K562 (cell line): ENCODE results near the gene EPB41L1. TPM values are rescaled to one million over a fixed set of nuclear protein-coding genes. Genes with fewer than 3 reads are reported as not detected.

Source experiments
- ATAC-seq: fragments of 200-7000 bp; cut with Tn5 transposase; 3 replicates; pipeline ENCODE4 v1.9.1; 2020; ENCODE audit warnings: moderate library complexity
- BruUV-seq: library from RNA; stranded (reverse); fragments of 400-500 nt; replicated peaks from 2 replicates; lab custom pipeline; 2021; lab: Mats Ljungman, UMichigan
- CTCF ChIA-PET: fragments of 300-600 bp; formaldehyde crosslinking; extraction: SDS; loops from one replicate; lab custom pipeline; 2021; ENCODE audit warnings: low intra/inter-chr PET ratio; lab: Yijun Ruan, JAX
- POLR2A ChIA-PET: fragments of 300-600, 350-650 bp; sonication (Branson Sonifier 250); formaldehyde crosslinking; extraction: SDS; loops from one replicate; lab custom pipeline; 2021; ENCODE audit warnings: antibody characterized with exemption, inconsistent platforms; lab: Yijun Ruan, JAX
- DNase-seq, 4 experiments: peaks; one replicate each; pipeline versions ENCODE4 v3.0.0 to v3.0.0-alpha.2; 2011 to 2018; ENCODE audit warnings: low spot score in 3 of 4, mixed read lengths in 3 of 4; ENCODE audit errors: extremely low read depth in 1 of 4
- FAIRE-seq: peaks from 2 replicates; lab custom pipeline; 2011; peaks lifted over from hg19 to GRCh38; lab: Jason Lieb, UNC
- H2AFZ ChIP-seq: 2 replicates; pipeline ENCODE4 v1.6.0; 2011; ENCODE audit warnings: low read depth, low read length, control low read depth, inconsistent platforms
- H3K27ac ChIP-seq: fragments of 200-600 bp; 3 replicates; pipeline ENCODE4 v1.8.0; 2011; ENCODE audit warnings: low read depth, mild to moderate bottlenecking, control low read depth, inconsistent platforms, low read length, moderate library complexity, mixed read lengths; ENCODE audit errors: extremely low read depth
- H3K27me3 ChIP-seq, 2 experiments: fragments of 300-600 bp in 1 of 2; 2 replicates in 1 of 2; 3 replicates in 1 of 2; pipeline versions ENCODE4 v1.6.0 to v1.8.0; 2011; ENCODE audit warnings: inconsistent platforms in 2 of 2, low read length in 2 of 2, mild to moderate bottlenecking in 1 of 2, mixed read lengths in 1 of 2, moderate library complexity in 1 of 2; ENCODE audit not compliant: control insufficient read depth in 2 of 2, insufficient read depth in 2 of 2
- H3K36me3 ChIP-seq: fragments of 300-600 bp; 3 replicates; pipeline ENCODE4 v1.8.0; 2011; ENCODE audit warnings: mild to moderate bottlenecking, low read length, inconsistent platforms; ENCODE audit not compliant: control insufficient read depth, insufficient read depth
- H3K4me1 ChIP-seq, 2 experiments: fragments of 200-600 bp in 1 of 2; replicated peaks in 1 of 2; 2 replicates in 1 of 2; 3 replicates in 1 of 2; pipeline versions ENCODE4 v1.5.1 to v1.8.0; 2011; ENCODE audit warnings: inconsistent platforms in 2 of 2, low read length in 2 of 2, mild to moderate bottlenecking in 1 of 2, mixed read lengths in 1 of 2, moderate library complexity in 1 of 2; ENCODE audit not compliant: control insufficient read depth in 2 of 2, insufficient read depth in 2 of 2
- H3K4me2 ChIP-seq: 2 replicates; pipeline ENCODE4 v1.6.1; 2011; ENCODE audit warnings: low read length, control low read depth, inconsistent platforms, mixed read lengths; ENCODE audit not compliant: insufficient read depth
- H3K4me3 ChIP-seq: fragments of 200-600 bp; sonication (generic), shearing (Covaris generic); 2 replicates; pipeline ENCODE4 v1.5.1; 2016; ENCODE audit warnings: control low read depth, inconsistent platforms
- H3K79me2 ChIP-seq: fragments of 200-600 bp; 3 replicates; pipeline ENCODE4 v1.8.0; 2011; ENCODE audit warnings: low read length, inconsistent platforms; ENCODE audit not compliant: control insufficient read depth, insufficient read depth
- H3K9ac ChIP-seq, 2 experiments: 2 replicates each; pipeline versions ENCODE4 v1.6.0 to v1.6.1; 2011; ENCODE audit warnings: low read depth in 2 of 2, low read length in 2 of 2, control low read depth in 1 of 2, inconsistent platforms in 1 of 2, mild to moderate bottlenecking in 1 of 2, mixed read lengths in 1 of 2; ENCODE audit not compliant: insufficient read depth in 1 of 2
- H3K9me1 ChIP-seq: one replicate; pipeline ENCODE4 v1.6.0; 2011; ENCODE audit warnings: inconsistent platforms, mild to moderate bottlenecking, low read length, moderate library complexity; ENCODE audit not compliant: control insufficient read depth, insufficient read depth
- H3K9me3 ChIP-seq: replicated peaks from 2 replicates; pipeline ENCODE4 v1.5.1; 2011; ENCODE audit warnings: low read depth, low read length, inconsistent platforms; ENCODE audit not compliant: control insufficient read depth, insufficient read depth
- H4K20me1 ChIP-seq: replicated peaks from 2 replicates; pipeline ENCODE4 v1.6.1; 2011; ENCODE audit warnings: low read length, inconsistent platforms, mixed read lengths; ENCODE audit not compliant: control insufficient read depth, insufficient read depth
- BHLHE40 ChIP-seq: IDR thresholded peaks from 2 replicates; pipeline ENCODE4 v1.6.1; 2011; ENCODE audit warnings: low read length, improper control_type of control experiment
- BRD4 ChIP-seq: fragments of 200-600 bp; sonication (generic); IDR thresholded peaks from 2 replicates; pipeline ENCODE4 v1.6.1; 2017; ENCODE audit warnings: inconsistent platforms
- FUS ChIP-seq: fragments of 200-400 bp; formaldehyde crosslinking; optimal IDR thresholded peaks from 2 replicates; pipeline ENCODE3; 2017; ENCODE audit warnings: low read depth, low read length
- HDAC8 ChIP-seq: fragments of 450-650 bp; IDR thresholded peaks from 2 replicates; pipeline ENCODE4 v1.6.1; 2016; ENCODE audit warnings: mild to moderate bottlenecking, missing genetic modification characterization, moderate library complexity, missing compliant biosample characterization
- HMG20B ChIP-seq: fragments of 250-450 bp; sonication (Bioruptor Pico); IDR thresholded peaks from 2 replicates; pipeline ENCODE4 v1.5.0; 2021; ENCODE audit warnings: mild to moderate bottlenecking
- HOMEZ ChIP-seq: fragments of 250-450 bp; sonication (Bioruptor Pico); IDR thresholded peaks from 2 replicates; pipeline ENCODE4 v1.4.0; 2020; ENCODE audit warnings: mild to moderate bottlenecking, moderate library complexity
- MEF2A ChIP-seq: IDR thresholded peaks from 2 replicates; pipeline ENCODE4 v1.6.1; 2011; ENCODE audit warnings: low read depth, mild to moderate bottlenecking, low read length, moderate library complexity; ENCODE audit not compliant: control insufficient read depth
- MTA1 ChIP-seq: fragments of 450-650 bp; IDR thresholded peaks from 2 replicates; pipeline ENCODE4 v1.6.1; 2017; ENCODE audit warnings: borderline replicate concordance
- NR2C1 ChIP-seq, 2 experiments: fragments of 450-650 bp; IDR thresholded peaks; 2 replicates each; pipeline ENCODE4 v1.6.1; 2017; ENCODE audit warnings: mild to moderate bottlenecking in 2 of 2, antibody characterized with exemption in 1 of 2, inconsistent platforms in 1 of 2, missing compliant biosample characterization in 1 of 2, missing genetic modification characterization in 1 of 2
- NR2F6 ChIP-seq: fragments of 450-650 bp; formaldehyde crosslinking; IDR thresholded peaks from 2 replicates; pipeline ENCODE4 v1.4.0; 2020; ENCODE audit warnings: mild to moderate bottlenecking
- POLR2B ChIP-seq: fragments of 450-650 bp; IDR thresholded peaks from 2 replicates; pipeline ENCODE4 v1.6.1; 2018; ENCODE audit warnings: low read depth; ENCODE audit not compliant: partially characterized antibody
- POLR2H ChIP-seq: IDR thresholded peaks from 2 replicates; pipeline ENCODE4 v1.6.1; 2016; ENCODE audit warnings: missing genetic modification characterization, low read depth, mild to moderate bottlenecking, control low read depth, missing compliant biosample characterization, moderate library complexity
- RAD21 ChIP-seq, 2 experiments: fragments of 250-450 bp in 1 of 2; fragments of 450-650 bp in 1 of 2; sonication (Bioruptor Pico) in 1 of 2; formaldehyde crosslinking in 1 of 2; IDR thresholded peaks in 1 of 2; conservative IDR thresholded peaks in 1 of 2; 2 replicates each; pipeline versions ENCODE4 v1.4.0 to v1.8.0; 2020 to 2022; ENCODE audit warnings: mild to moderate bottlenecking in 2 of 2, moderate library complexity in 1 of 2
- RB1 ChIP-seq: fragments of 450-650 bp; IDR thresholded peaks from 2 replicates; pipeline ENCODE4 v1.6.1; 2017; ENCODE audit warnings: low read depth, mild to moderate bottlenecking
- RBBP5 ChIP-seq: fragments of 200-600 bp; sonication (generic); IDR thresholded peaks from 2 replicates; pipeline ENCODE4 v1.6.1; 2012; ENCODE audit warnings: borderline replicate concordance, mild to moderate bottlenecking, low read length, control low read depth, inconsistent platforms; ENCODE audit not compliant: insufficient read depth, poor library complexity, severe bottlenecking
- RBM39 ChIP-seq: fragments of 200-400 bp; formaldehyde crosslinking; optimal IDR thresholded peaks from 2 replicates; pipeline ENCODE3; 2018; ENCODE audit warnings: low read depth, low read length
- SMARCA4 ChIP-seq: fragments of 450-650 bp; IDR thresholded peaks from 2 replicates; pipeline ENCODE4 v1.6.1; 2016
- SP2 ChIP-seq: IDR thresholded peaks from 2 replicates; pipeline ENCODE4 v1.6.1; 2011; ENCODE audit warnings: mild to moderate bottlenecking, low read depth, low read length, moderate library complexity; ENCODE audit not compliant: poor library complexity, severe bottlenecking; ENCODE audit errors: extremely low read depth
- TAL1 ChIP-seq: fragments of 450-650 bp; IDR thresholded peaks from 2 replicates; pipeline ENCODE4 v1.6.1; 2016; ENCODE audit warnings: mild to moderate bottlenecking
- ZNF12 ChIP-seq: sonication (generic); formaldehyde crosslinking; IDR thresholded peaks from 2 replicates; pipeline ENCODE4 v1.4.0; 2020; ENCODE audit warnings: mild to moderate bottlenecking, missing genetic modification reagents
- ZNF184 ChIP-seq: sonication (generic); formaldehyde crosslinking; IDR thresholded peaks from 2 replicates; pipeline ENCODE4 v1.5.0; 2020; ENCODE audit warnings: missing genetic modification reagents
- ZNF766 ChIP-seq: fragments of 200-800 bp; sonication (Bioruptor generic); conservative IDR thresholded peaks from 2 replicates; pipeline ENCODE4 v1.6.1; 2016; ENCODE audit warnings: missing genetic modification characterization, missing compliant biosample characterization
- WGBS: fragments of 100-300 bp; shearing (Covaris generic); methylation state at CpG from one replicate; pipeline ENCODE4 v1.1.6; 2016; ENCODE audit warnings: low coverage, mixed read lengths; ENCODE audit not compliant: insufficient coverage; ENCODE audit errors: missing lambda C conversion rate; 5-methylcytosine and 5-hydroxymethylcytosine counted together
- in situ Hi-C: fragments of 300-500 bp; cut with MboI; formaldehyde crosslinking; loops from 4 replicates; pipeline ENCODE4 v1.15.0; 2018; ENCODE audit warnings: inconsistent platforms, mixed read lengths
- intact Hi-C: fragments of 100-400 bp; cut with micrococcal nuclease; formaldehyde crosslinking; loops from 2 replicates; pipeline ENCODE4 v1.14.2; 2022
- polyA plus RNA-seq, 8 experiments: library from polyadenylated mRNA; depleted of rRNA in 4 of 8; stranded (reverse) in 5 of 8; unstranded in 3 of 8; fragments of >200 nt; fragmentation: Nextera tagmentation in 2 of 8; fragmentation: Illumina TruSeq in 1 of 8; extraction: Ambion mirVana in 2 of 8; extraction: Trizol in 1 of 8; gene quantifications; 2 replicates each; pipeline versions ENCODE4 v1.2.1 to v1.2.3, GENCODE V29; 2011 to 2014; ENCODE audit warnings: inconsistent platforms in 1 of 8, missing spikeins in 1 of 8
- total RNA-seq, 7 experiments: library from RNA; depleted of rRNA in 6 of 7; stranded (reverse); fragments of >200 nt in 6 of 7; fragmentation: Illumina TruSeq in 2 of 7; extraction: Trizol in 2 of 7; gene quantifications; 2 replicates each; pipeline versions ENCODE4 v1.2.1 to v1.2.3, GENCODE V29; 2011 to 2021; ENCODE audit warnings: low replicate concordance in 1 of 7

EPB41L1 gene
- total and polyA plus RNA-seq, 9 of the 15 experiments (the other 6 are each of a cell fraction or from before 2014, with no cell fraction given), result 0.11 to 4.3 (median 1.3) TPM

DNA sequence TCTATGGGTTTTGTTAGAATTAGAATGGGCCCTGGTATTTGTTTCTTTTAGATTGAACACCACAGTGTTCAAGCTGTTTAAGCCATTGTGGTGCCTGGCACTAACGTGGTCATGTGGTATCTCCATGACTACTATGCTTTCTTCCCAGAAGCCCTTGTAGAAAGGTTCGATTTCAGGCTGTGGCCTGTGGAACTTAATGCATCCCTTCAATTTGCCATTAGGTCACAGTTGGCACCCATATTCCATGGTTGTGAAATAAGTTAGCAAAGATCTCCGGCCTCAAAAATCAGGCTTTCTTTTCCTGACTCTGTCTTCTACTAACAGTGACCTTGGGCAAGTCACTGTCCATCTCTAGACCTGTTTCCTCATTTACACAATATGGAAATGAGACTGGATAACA, 50.5 kb downstream of the EPB41L1 start (continued):
- TF ChIP-seq SMARCA4 (no peak), MTA1 (no peak), HMG20B (no peak)

- Histone ChIP-seq H3K79me2 (no peaks in the 10 kb centered on the region), H3K9me1 (no peaks in the 10 kb centered on the region), H3K9ac (no peak overlapping the region), H3K4me2 (no peak overlapping the region), H4K20me1 (peaks cover 7% of the 10 kb centered on the region), H3K27ac (no peak overlapping the region), H3K36me3 (no peaks in the 10 kb centered on the region), H3K27me3 (peaks cover 54 to 67% of the 10 kb centered on the region in 2 experiments), H3K4me1 (no peaks in the 10 kb centered on the region), H3K9me3 (no peaks in the 10 kb centered on the region), H3K4me3 (no peak overlapping the region), H2AFZ (no peak overlapping the region)
- 0% methylated on average over 9 of the region's 9 CpGs for WGBS
- intact Hi-C loops, result no loop called here
- ChIA-PET CTCF (interaction anchor here (1.0 kb wide), 1 partner anchor 234 kb away, joined by 4 read pairs; no protein-coding TSS in a partner anchor), POLR2A (interaction anchor here (0.6 to 0.7 kb wide), 3 partner anchors 131 to 275 kb away, joined by 3 to 5 read pairs (median 3); no protein-coding TSS in a partner anchor)
- BruUV-seq, result no TSS peak
- no peak for ATAC-seq
- TF ChIP-seq POLR2B (no peak), BHLHE40 (no peak), NR2F6 (CRISPR knock-in tag) (no peak), RB1 (no peak), SP2 (no peak), NR2C1 (IDR thresholded peaks at IDR 0.05) (no peak), NR2C1 (tag; IDR thresholded peaks at IDR 0.05) (no peak), HOMEZ (CRISPR knock-in tag) (no peak), BRD4 (no peak), MEF2A (no peak), HDAC8 (no peak), RAD21 (CRISPR knock-in tag; conservative IDR thresholded peaks at IDR 0.05 in 1 of 2, IDR thresholded peaks at IDR 0.05 in 1 of 2) (no peak), RBM39 (no peak), ZNF184 (CRISPR knock-in tag) (no peak), ZNF766 (CRISPR knock-in tag) (no peak), FUS (no peak), TAL1 (no peak), POLR2H (tag) (no peak), RBBP5 (no peak), ZNF12 (CRISPR knock-in tag) (no peak)
- no peak for DNase-seq
- in situ Hi-C loops, result loop anchor here (25.0 kb wide), 1 partner anchor 231 kb away; no protein-coding TSS in a partner anchor
- FAIRE-seq, result no peak
These were observed 51.5 kb downstream of the EPB41L1 start for GRCh38 chr20:36206068-36206467.
